Activated CD8-positive, alpha-beta T cell treated with anti-CD3 and anti-CD28 coated beads for 36 hours (primary cell): ENCODE measurements around the gene P2RY2. TPM values are rescaled to one million over a fixed set of nuclear protein-coding genes. Genes with fewer than 3 reads are reported as not detected.

Source experiments
- ATAC-seq: fragments of 200-7000 bp; cut with Tn5 transposase; one replicate; pipeline ENCODE4 v1.10.0; 2021; ENCODE audit warnings: mild to moderate bottlenecking, moderate library complexity
- CTCF ChIA-PET: fragments of 350-600 bp; sonication (Branson Sonifier 250); formaldehyde crosslinking; loops from one replicate; lab custom pipeline; 2021; ENCODE audit warnings: antibody characterized with exemption; lab: Charles Lee
- POLR2A ChIA-PET: fragments of 350-600 bp; sonication (Branson Sonifier 250); formaldehyde crosslinking; loops from one replicate; lab custom pipeline; 2021; ENCODE audit warnings: antibody characterized with exemption; lab: Charles Lee
- DNase-seq: peaks from one replicate; pipeline ENCODE4 v3.0.0-alpha.2; 2020
- H3K27ac Mint-ChIP-seq: one replicate; pipeline ENCODE4 v1.8.0; 2021; ENCODE audit warnings: mild to moderate bottlenecking, mixed read lengths
- H3K27me3 Mint-ChIP-seq: one replicate; pipeline ENCODE4 v1.8.0; 2021; ENCODE audit warnings: mixed read lengths
- H3K36me3 Mint-ChIP-seq: one replicate; pipeline ENCODE4 v1.8.0; 2021; ENCODE audit warnings: low read depth, mixed read lengths
- H3K4me1 Mint-ChIP-seq: one replicate; pipeline ENCODE4 v1.8.0; 2021; ENCODE audit warnings: low read depth, mixed read lengths
- H3K4me3 Mint-ChIP-seq: one replicate; pipeline ENCODE4 v1.8.0; 2021; ENCODE audit warnings: mild to moderate bottlenecking, moderate library complexity, mixed read lengths
- H3K9me3 Mint-ChIP-seq: one replicate; pipeline ENCODE4 v1.8.0; 2021; ENCODE audit warnings: mixed read lengths
- CTCF ChIP-seq: fragments of 200-600 bp; IDR thresholded peaks from one replicate; pipeline ENCODE4 v1.8.0; 2022; ENCODE audit warnings: antibody characterized with exemption, mild to moderate bottlenecking
- intact Hi-C: fragments of 100-400 bp; cut with micrococcal nuclease; formaldehyde crosslinking; loops from one replicate; pipeline ENCODE4 v1.10.0; 2022
- total RNA-seq, 2 experiments: library from RNA; stranded (reverse); gene quantifications; one replicate each; pipeline ENCODE4 v1.2.3, GENCODE V29; 2021

The P2RY2 gene
- total RNA-seq, 2 experiments from 2014 or later = not detected

GRCh38 chr11:73200256-73200655 is 17.8 kb upstream of the P2RY2 start:
- Mint-ChIP-seq H3K36me3 (no peaks in the 10 kb centered on the region), H3K27me3 (peaks cover 7% of the 10 kb centered on the region), H3K27ac (no peak overlapping the region), H3K4me3 (no peak overlapping the region), H3K4me1 (no peaks in the 10 kb centered on the region), H3K9me3 (no peaks in the 10 kb centered on the region)
- intact Hi-C loops = no loop called here
- DNase-seq = no peak
- CTCF ChIA-PET = interaction anchor here (0.8 to 1.6 kb wide), 2 partner anchors 15 to 136 kb away, joined by 3 to 5 read pairs; no protein-coding TSS in a partner anchor
- TF ChIP-seq CTCF = no peak
- POLR2A ChIA-PET = interaction anchor here (1.5 kb wide), 1 partner anchor 20 kb away, joined by 3 read pairs; no protein-coding TSS in a partner anchor
- ATAC-seq = no peak

- no peak for TF ChIP-seq CTCF
- ChIA-PET CTCF (no interaction called here), POLR2A (interaction anchor here (1.5 kb wide), 1 partner anchor 21 kb away, joined by 3 read pairs; no protein-coding TSS in a partner anchor)
- intact Hi-C loops = no loop called here
- Mint-ChIP-seq H3K9me3 (no peaks in the 10 kb centered on the region), H3K36me3 (no peaks in the 10 kb centered on the region), H3K27me3 (peaks cover 8% of the 10 kb centered on the region), H3K27ac (no peak overlapping the region), H3K4me3 (no peak overlapping the region), H3K4me1 (no peaks in the 10 kb centered on the region)
- ATAC-seq (no peak), DNase-seq (no peak)
Observed at GRCh38 chr11:73201249-73201648, 16.8 kb upstream of the P2RY2 start.

GRCh38 chr11:73201888-73202780 is 15.9 kb upstream of the P2RY2 start:
- no peak for ATAC-seq
- Mint-ChIP-seq H3K27me3 (peaks cover 8% of the 10 kb centered on the region), H3K27ac (no peak overlapping the region), H3K36me3 (no peaks in the 10 kb centered on the region), H3K4me3 (no peak overlapping the region), H3K4me1 (no peaks in the 10 kb centered on the region), H3K9me3 (no peaks in the 10 kb centered on the region)
- CTCF ChIA-PET = no interaction called here
- intact Hi-C loops = no loop called here
- no peak for TF ChIP-seq CTCF
- no peak for DNase-seq
- POLR2A ChIA-PET = no interaction called here

GRCh38 chr11:73203322-73203721 is 14.8 kb upstream of the P2RY2 start:
- Mint-ChIP-seq H3K36me3 (no peaks in the 10 kb centered on the region), H3K4me3 (no peak overlapping the region), H3K9me3 (no peaks in the 10 kb centered on the region), H3K4me1 (no peaks in the 10 kb centered on the region), H3K27ac (no peak overlapping the region), H3K27me3 (peaks cover 8% of the 10 kb centered on the region)
- ChIA-PET POLR2A (no interaction called here), CTCF (no interaction called here)
- intact Hi-C loops = no loop called here
- no peak for TF ChIP-seq CTCF
- DNase-seq (no peak), ATAC-seq (no peak)

- ChIA-PET POLR2A (no interaction called here), CTCF (no interaction called here)
- no peak overlapping the region for H3K27ac Mint-ChIP-seq
- H3K9me3 Mint-ChIP-seq = no peaks in the 10 kb centered on the region
- TF ChIP-seq CTCF = no peak
- DNase-seq (no peak), ATAC-seq (no peak)
- H3K27me3 Mint-ChIP-seq = peaks cover 8% of the 10 kb centered on the region
- no peaks in the 10 kb centered on the region for H3K4me1 Mint-ChIP-seq
- no peaks in the 10 kb centered on the region for H3K36me3 Mint-ChIP-seq
- intact Hi-C loops = no loop called here
- no peak overlapping the region for H3K4me3 Mint-ChIP-seq
Observed at GRCh38 chr11:73203790-73204189, 14.3 kb upstream of the P2RY2 start.
